HEK293 (cell line): ENCODE results near the gene CENPQ.
A peak's percentile ranks its signal among the peaks of the same experiment; 100 is the strongest.

ENCODE experiments used
- CTCF ChIA-PET: fragments of 350-600 bp; formaldehyde crosslinking; extraction: SDS; loops from one replicate; lab custom pipeline; 2021; ENCODE audit warnings: antibody characterized with exemption; lab: Yijun Ruan, JAX
- POLR2A ChIA-PET: fragments of 300-600 bp; formaldehyde crosslinking; extraction: SDS; loops from one replicate; lab custom pipeline; 2020; ENCODE audit warnings: antibody characterized with exemption, inconsistent platforms; lab: Yijun Ruan, JAX
- H3K27ac ChIP-seq: fragments of 200-500 bp; sonication (Bioruptor generic); 2 replicates; pipeline ENCODE4 v1.5.1; 2014; ENCODE audit warnings: low read depth, low read length, control low read depth, inconsistent platforms; ENCODE audit errors: extremely low read depth
- H3K36me3 ChIP-seq, 2 experiments: fragments of 200-500 bp in 1 of 2; sonication (Bioruptor generic) in 1 of 2; 1 replicate in 1 of 2; 2 replicates in 1 of 2; pipeline ENCODE4 v1.5.1; 2014 to 2017; ENCODE audit warnings: inconsistent platforms in 2 of 2, low read length in 2 of 2; ENCODE audit not compliant: control insufficient read depth in 2 of 2, insufficient read depth in 1 of 2
- H3K4me1 ChIP-seq: fragments of 200-500 bp; sonication (Bioruptor generic); 2 replicates; pipeline ENCODE4 v1.5.1; 2014; ENCODE audit warnings: mild to moderate bottlenecking, low read length, inconsistent platforms; ENCODE audit not compliant: control insufficient read depth, insufficient read depth
- H3K4me3 ChIP-seq: 2 replicates; pipeline ENCODE4 v1.5.1; 2011; ENCODE audit warnings: low read depth, mild to moderate bottlenecking, control low read depth, low read length, moderate library complexity
- H3K9me3 ChIP-seq: fragments of 200-500 bp; sonication (Bioruptor generic); 2 replicates; pipeline ENCODE4 v1.5.1; 2014; ENCODE audit warnings: low read depth, low read length, inconsistent platforms; ENCODE audit not compliant: control insufficient read depth, insufficient read depth
- EGR2 ChIP-seq: fragments of 450-650 bp; formaldehyde crosslinking; IDR thresholded peaks from 2 replicates; pipeline ENCODE4 v1.5.1; 2016; ENCODE audit warnings: low read depth, missing biosample characterization, missing genetic modification characterization
- FEZF1 ChIP-seq: fragments of 450-650 bp; formaldehyde crosslinking; IDR thresholded peaks from 2 replicates; pipeline ENCODE4 v1.5.1; 2016; ENCODE audit warnings: missing biosample characterization, missing genetic modification characterization
- GFI1B ChIP-seq: fragments of 450-650 bp; formaldehyde crosslinking; IDR thresholded peaks from 2 replicates; pipeline ENCODE4 v1.5.1; 2016; ENCODE audit warnings: missing biosample characterization, missing genetic modification characterization
- GLIS1 ChIP-seq: fragments of 450-650 bp; formaldehyde crosslinking; IDR thresholded peaks from 2 replicates; pipeline ENCODE4 v1.5.1; 2016; ENCODE audit warnings: missing biosample characterization, missing genetic modification characterization
- GLIS2 ChIP-seq: fragments of 450-650 bp; formaldehyde crosslinking; IDR thresholded peaks from 2 replicates; pipeline ENCODE4 v1.5.1; 2016; ENCODE audit warnings: missing biosample characterization, missing genetic modification characterization
- KLF10 ChIP-seq: fragments of 450-650 bp; IDR thresholded peaks from 2 replicates; pipeline ENCODE4 v1.5.1; 2018; ENCODE audit warnings: missing biosample characterization, mild to moderate bottlenecking, missing genetic modification characterization
- KLF16 ChIP-seq: fragments of 450-650 bp; formaldehyde crosslinking; IDR thresholded peaks from 2 replicates; pipeline ENCODE4 v1.5.1; 2017; ENCODE audit warnings: missing biosample characterization, missing genetic modification characterization
- SALL2 ChIP-seq: fragments of 450-650 bp; formaldehyde crosslinking; IDR thresholded peaks from 2 replicates; pipeline ENCODE4 v1.5.0; 2017; ENCODE audit warnings: missing biosample characterization, mild to moderate bottlenecking, missing genetic modification characterization, borderline replicate concordance
- ZNF112 ChIP-seq: fragments of 450-650 bp; formaldehyde crosslinking; IDR thresholded peaks from 2 replicates; pipeline ENCODE4 v1.5.0; 2017; ENCODE audit warnings: missing biosample characterization, missing genetic modification characterization
- ZNF133 ChIP-seq: fragments of 450-650 bp; formaldehyde crosslinking; IDR thresholded peaks from 2 replicates; pipeline ENCODE4 v1.5.1; 2016; ENCODE audit warnings: missing biosample characterization, missing genetic modification characterization
- ZNF155 ChIP-seq: fragments of 450-650 bp; formaldehyde crosslinking; IDR thresholded peaks from 2 replicates; pipeline ENCODE4 v1.5.1; 2016; ENCODE audit warnings: missing biosample characterization, missing genetic modification characterization
- ZNF174 ChIP-seq: fragments of 450-650 bp; formaldehyde crosslinking; IDR thresholded peaks from 2 replicates; pipeline ENCODE4 v1.5.0; 2017; ENCODE audit warnings: missing biosample characterization, mild to moderate bottlenecking, missing genetic modification characterization
- ZNF214 ChIP-seq: fragments of 450-650 bp; formaldehyde crosslinking; IDR thresholded peaks from 2 replicates; pipeline ENCODE4 v1.5.1; 2017; ENCODE audit warnings: missing biosample characterization, mild to moderate bottlenecking, missing genetic modification characterization, borderline replicate concordance
- ZNF324 ChIP-seq: fragments of 450-650 bp; formaldehyde crosslinking; IDR thresholded peaks from 2 replicates; pipeline ENCODE4 v1.5.1; 2016; ENCODE audit warnings: missing biosample characterization, missing genetic modification characterization
- ZNF391 ChIP-seq: fragments of 450-650 bp; formaldehyde crosslinking; IDR thresholded peaks from 2 replicates; pipeline ENCODE4 v1.5.1; 2016; ENCODE audit warnings: low read depth, missing biosample characterization, missing genetic modification characterization, borderline replicate concordance
- ZNF510 ChIP-seq: fragments of 450-650 bp; formaldehyde crosslinking; IDR thresholded peaks from 2 replicates; pipeline ENCODE4 v1.5.1; 2018; ENCODE audit warnings: mild to moderate bottlenecking, missing genetic modification characterization, missing biosample characterization; ENCODE audit not compliant: insufficient replicate concordance
- ZNF558 ChIP-seq: fragments of 450-650 bp; formaldehyde crosslinking; IDR thresholded peaks from 2 replicates; pipeline ENCODE4 v1.5.1; 2016; ENCODE audit warnings: missing biosample characterization, missing genetic modification characterization
- ZNF571 ChIP-seq: fragments of 450-650 bp; formaldehyde crosslinking; IDR thresholded peaks from 2 replicates; pipeline ENCODE4 v1.5.0; 2017; ENCODE audit warnings: missing biosample characterization, missing genetic modification characterization
- ZNF580 ChIP-seq: fragments of 450-650 bp; formaldehyde crosslinking; IDR thresholded peaks from 2 replicates; pipeline ENCODE4 v1.5.1; 2016; ENCODE audit warnings: missing biosample characterization, missing genetic modification characterization
- ZNF654 ChIP-seq: fragments of 450-650 bp; formaldehyde crosslinking; IDR thresholded peaks from 2 replicates; pipeline ENCODE4 v1.5.1; 2016; ENCODE audit warnings: low read depth, missing biosample characterization, missing genetic modification characterization
- ZNF843 ChIP-seq: fragments of 450-650 bp; formaldehyde crosslinking; IDR thresholded peaks from 2 replicates; pipeline ENCODE4 v1.5.1; 2016; ENCODE audit warnings: missing biosample characterization, missing genetic modification characterization
- ZSCAN30 ChIP-seq: fragments of 450-650 bp; IDR thresholded peaks from 2 replicates; pipeline ENCODE4 v1.5.1; 2018; ENCODE audit warnings: missing biosample characterization, mild to moderate bottlenecking, missing genetic modification characterization, moderate library complexity
- TF ChIP-seq, protein P1 (sequence below): fragments of 450-650 bp; formaldehyde crosslinking; optimal IDR thresholded peaks from 2 replicates; pipeline ENCODE3; 2016; ENCODE audit warnings: missing biosample characterization, mild to moderate bottlenecking, missing genetic modification characterization

The CENPQ gene

GRCh38 chr6:49462927-49463611, at the start of gene CENPQ, which contains the start of gene MMUT (continued):
- TF ChIP-seq KLF10 (tag by site-specific recombination) (peak; percentile 100), ZSCAN30 (tag by site-specific recombination) (0 out of 2 replicates have a peak, but pooled peaks have one; percentile 10), ZNF133 (tag by site-specific recombination) (no peak), ZNF843 (tag by site-specific recombination) (peak; percentile 43), ZNF155 (tag by site-specific recombination) (no peak), GLIS1 (tag by site-specific recombination) (peak; percentile 54), KLF16 (tag by site-specific recombination) (peak; percentile 96)
- TF ChIP-seq, all 188 proteins: peak for 52

DNA sequence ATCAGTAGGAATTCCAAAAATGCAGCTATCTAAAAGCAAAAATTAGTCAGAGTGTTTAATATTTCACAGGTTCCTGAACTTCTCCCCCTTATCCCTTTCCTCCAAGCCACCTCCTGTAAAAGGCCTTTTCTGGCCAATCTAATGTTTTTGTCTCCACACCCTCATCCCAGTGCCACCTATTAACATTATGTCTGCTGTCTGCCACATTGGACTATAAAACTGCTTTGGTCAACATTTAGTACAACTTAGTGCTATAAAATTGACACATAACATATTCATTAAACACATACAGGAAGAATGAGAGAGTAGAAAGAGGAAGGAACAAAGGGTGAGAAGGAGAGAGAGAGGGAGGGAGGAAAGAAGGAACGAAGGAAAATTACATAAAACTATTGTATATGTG, 47.8 kb upstream of the CENPQ start:
- Histone ChIP-seq H3K36me3 (no peaks in the 10 kb centered on the region), H3K4me1 (no peaks in the 10 kb centered on the region), H3K27ac (no peak overlapping the region), H3K4me3 (no peak overlapping the region), H3K9me3 (no peaks in the 10 kb centered on the region)
- TF ChIP-seq ZNF174 (tag by site-specific recombination) = no peak
- no peak for TF ChIP-seq GLIS2
- no peak for TF ChIP-seq ZNF510 (tag by site-specific recombination)
- POLR2A ChIA-PET = no interaction called here
- CTCF ChIA-PET = no interaction called here

DNA sequence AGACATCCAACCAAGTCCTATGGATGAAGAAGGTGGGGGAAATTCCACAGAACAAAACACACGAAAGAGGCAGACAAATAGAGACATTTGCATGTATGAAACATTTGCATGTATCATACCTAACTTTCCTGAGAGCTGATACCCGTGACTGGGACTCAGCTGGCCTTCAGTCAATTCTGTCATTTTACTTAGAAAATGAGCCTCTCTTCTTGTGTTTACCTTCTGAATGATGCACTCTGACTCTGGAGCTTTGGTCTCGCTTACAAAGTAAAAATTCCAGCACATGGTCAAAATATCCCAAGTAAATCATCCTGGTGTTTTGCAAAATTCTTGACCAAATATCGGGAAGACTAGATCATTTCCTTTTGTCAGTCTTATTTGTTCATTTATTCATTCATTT, 47.0 kb upstream of the CENPQ start:
- ChIA-PET POLR2A (no interaction called here), CTCF (no interaction called here)
- no peak for TF ChIP-seq KLF16 (tag by site-specific recombination)
- TF ChIP-seq ZNF558 (tag by site-specific recombination) = no peak
- TF ChIP-seq ZNF580 (tag by site-specific recombination) = no peak
- TF ChIP-seq ZNF324 (tag by site-specific recombination) = no peak
- TF ChIP-seq EGR2 (tag by site-specific recombination) = no peak
- no peak for TF ChIP-seq SALL2
- TF ChIP-seq ZNF571 (tag by site-specific recombination) = no peak
- TF ChIP-seq, protein P1, sequence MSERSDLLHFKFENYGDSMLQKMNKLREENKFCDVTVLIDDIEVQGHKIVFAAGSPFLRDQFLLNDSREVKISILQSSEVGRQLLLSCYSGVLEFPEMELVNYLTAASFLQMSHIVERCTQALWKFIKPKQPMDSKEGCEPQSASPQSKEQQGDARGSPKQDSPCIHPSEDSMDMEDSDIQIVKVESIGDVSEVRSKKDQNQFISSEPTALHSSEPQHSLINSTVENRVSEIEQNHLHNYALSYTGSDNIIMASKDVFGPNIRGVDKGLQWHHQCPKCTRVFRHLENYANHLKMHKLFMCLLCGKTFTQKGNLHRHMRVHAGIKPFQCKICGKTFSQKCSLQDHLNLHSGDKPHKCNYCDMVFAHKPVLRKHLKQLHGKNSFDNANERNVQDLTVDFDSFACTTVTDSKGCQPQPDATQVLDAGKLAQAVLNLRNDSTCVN = no peak
- TF ChIP-seq GFI1B (tag by site-specific recombination) = no peak
- no peak for TF ChIP-seq ZNF214
- no peak for TF ChIP-seq ZNF112
- no peak for TF ChIP-seq ZNF391 (tag by site-specific recombination)

DNA sequence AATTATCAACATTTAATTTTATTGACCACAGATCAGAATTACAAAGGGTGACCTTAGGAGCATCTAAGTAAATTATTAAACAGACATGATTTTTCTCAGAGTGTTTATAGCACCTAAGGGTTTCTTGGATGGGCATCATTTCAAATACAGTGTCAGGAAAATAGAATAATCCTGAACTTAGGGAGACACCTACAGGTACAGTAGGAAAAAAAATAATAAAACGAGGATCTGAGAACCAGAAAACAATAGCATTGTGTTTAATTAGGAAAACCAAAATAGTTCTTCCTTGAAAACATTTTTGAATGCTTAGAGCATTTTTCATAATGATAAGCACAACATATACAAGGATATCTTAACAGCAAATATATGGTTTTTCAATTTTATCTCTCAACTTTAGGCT, 39.4 kb upstream of the CENPQ start:
- no peak for TF ChIP-seq FEZF1 (tag by site-specific recombination)
- TF ChIP-seq ZNF654 = peak; percentile 49
- POLR2A ChIA-PET = no interaction called here
- Histone ChIP-seq H3K4me3 (no peak overlapping the region), H3K27ac (no peak overlapping the region), H3K4me1 (no peaks in the 10 kb centered on the region), H3K9me3 (no peaks in the 10 kb centered on the region), H3K36me3 (no peaks in the 10 kb centered on the region)
- CTCF ChIA-PET = interaction anchor here (0.9 to 4.0 kb wide), 2 partner anchors 13 to 425 kb away, joined by 3 to 31 read pairs; no protein-coding TSS in a partner anchor

More for the DNA sequence above, 47.0 kb upstream of the CENPQ start:
- Histone ChIP-seq H3K4me3 (no peak overlapping the region), H3K36me3 (no peaks in the 10 kb centered on the region), H3K9me3 (no peaks in the 10 kb centered on the region), H3K4me1 (no peaks in the 10 kb centered on the region), H3K27ac (no peak overlapping the region)
